NB4 (cell line): Measurements from ENCODE around the gene DAZAP1.

ENCODE experiments used
- DNase-seq: peaks from one replicate; pipeline ENCODE4 v3.0.0; 2010; ENCODE audit warnings: low read depth
- H3K4me3 ChIP-seq: one replicate; pipeline ENCODE4 v1.5.1; 2011; ENCODE audit warnings: mild to moderate bottlenecking, low read depth, low read length, moderate library complexity
- MYC ChIP-seq: IDR thresholded peaks from 2 replicates; pipeline ENCODE4 v1.6.1; 2011; ENCODE audit warnings: low read depth, low read length
- POLR2A ChIP-seq: IDR thresholded peaks from 2 replicates; pipeline ENCODE4 v1.6.1; 2011; ENCODE audit warnings: mild to moderate bottlenecking; ENCODE audit not compliant: insufficient read length; ENCODE audit errors: extremely low read depth
- TF ChIP-seq, protein P1 (sequence below): IDR thresholded peaks from one replicate; pipeline ENCODE4 v1.5.1; 2012; ENCODE audit warnings: low read depth, low read length
- TF ChIP-seq, protein P2 (sequence below): IDR thresholded peaks from 2 replicates; pipeline ENCODE4 v1.6.1; 2011; ENCODE audit warnings: low read depth, low read length

The DAZAP1 gene

DNA sequence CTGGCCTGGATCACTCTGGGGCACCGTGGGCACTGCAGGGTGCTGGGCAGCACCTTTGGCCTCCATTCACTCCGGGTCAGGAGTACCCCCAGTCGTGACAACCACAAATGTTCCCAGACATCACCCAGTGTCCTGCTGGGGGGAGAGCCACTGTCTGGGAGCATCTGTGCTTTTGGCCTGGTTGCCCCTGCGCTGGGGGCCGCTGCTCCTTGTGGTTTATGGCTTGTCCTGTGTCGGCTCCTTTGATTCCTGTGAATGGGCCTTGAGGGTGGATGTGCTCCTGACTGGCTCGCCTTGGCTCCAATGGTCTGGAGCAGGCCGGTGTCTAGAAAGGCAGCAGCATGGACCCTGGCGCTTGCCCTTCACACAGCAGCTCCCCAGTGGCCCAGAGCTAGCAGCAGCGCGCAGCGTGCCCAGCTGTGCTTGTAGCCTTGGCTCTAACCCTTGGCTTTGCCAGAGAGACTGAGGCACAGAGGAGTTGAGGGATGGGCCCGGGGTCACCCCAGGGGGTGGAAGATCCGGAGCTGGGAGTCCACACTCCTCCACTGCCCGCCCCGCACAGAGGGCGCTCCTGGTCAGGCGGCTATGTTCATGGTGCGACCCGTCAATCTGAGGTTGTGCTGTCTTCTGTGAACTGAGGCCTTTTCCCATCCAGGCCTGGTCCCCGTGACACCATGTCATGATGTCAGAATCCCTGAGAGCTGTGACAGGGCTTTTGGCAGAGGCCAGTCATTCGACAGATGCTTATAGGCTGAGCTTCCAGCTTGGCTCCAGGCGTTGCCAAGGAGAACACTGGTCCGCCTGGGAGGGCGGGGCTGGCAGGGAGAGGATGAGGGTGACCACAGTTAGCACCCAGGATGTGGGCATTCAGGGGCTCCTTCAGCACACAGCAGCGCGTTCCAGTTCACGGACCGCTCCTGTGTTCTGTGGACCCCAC lies 4.1 kb downstream of the DAZAP1 start:
- no peak overlapping the region for H3K4me3 ChIP-seq
- TF ChIP-seq MYC, result no peak
- DNase-seq, result no peak

DNA sequence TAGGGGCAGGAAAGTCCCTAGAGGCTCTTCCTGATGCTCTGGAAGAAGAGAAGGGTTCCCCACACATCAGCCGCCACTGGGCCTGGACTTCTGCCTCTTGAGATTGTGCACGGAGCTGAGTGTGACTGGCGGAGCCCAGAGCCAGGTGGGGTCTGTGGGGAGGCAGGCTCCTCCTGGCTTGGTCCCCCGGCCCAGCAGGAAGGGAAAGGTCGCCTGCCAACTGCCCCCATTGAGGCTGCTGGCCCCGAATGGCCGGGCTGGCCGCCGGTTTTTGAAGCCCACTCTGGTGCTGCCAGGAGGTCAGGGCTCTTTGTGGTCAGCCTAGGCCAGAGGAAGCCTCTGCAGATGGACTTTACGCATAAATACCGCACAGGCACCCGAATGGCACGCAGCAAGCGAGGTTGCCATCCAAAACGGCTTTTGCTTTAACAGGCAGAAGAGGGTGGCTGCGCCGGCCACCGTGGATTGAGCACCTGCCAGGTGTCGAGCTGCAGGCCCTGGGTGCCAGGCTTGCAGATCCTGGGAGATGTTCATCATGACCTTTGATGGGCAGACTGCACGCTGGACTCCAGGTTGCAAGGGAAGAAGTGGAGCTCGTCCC lies 5.0 kb downstream of the DAZAP1 start:
- no peak overlapping the region for H3K4me3 ChIP-seq
- DNase-seq, result no peak
- TF ChIP-seq POLR2A (no peak), MYC (no peak)
- TF ChIP-seq, protein P1, sequence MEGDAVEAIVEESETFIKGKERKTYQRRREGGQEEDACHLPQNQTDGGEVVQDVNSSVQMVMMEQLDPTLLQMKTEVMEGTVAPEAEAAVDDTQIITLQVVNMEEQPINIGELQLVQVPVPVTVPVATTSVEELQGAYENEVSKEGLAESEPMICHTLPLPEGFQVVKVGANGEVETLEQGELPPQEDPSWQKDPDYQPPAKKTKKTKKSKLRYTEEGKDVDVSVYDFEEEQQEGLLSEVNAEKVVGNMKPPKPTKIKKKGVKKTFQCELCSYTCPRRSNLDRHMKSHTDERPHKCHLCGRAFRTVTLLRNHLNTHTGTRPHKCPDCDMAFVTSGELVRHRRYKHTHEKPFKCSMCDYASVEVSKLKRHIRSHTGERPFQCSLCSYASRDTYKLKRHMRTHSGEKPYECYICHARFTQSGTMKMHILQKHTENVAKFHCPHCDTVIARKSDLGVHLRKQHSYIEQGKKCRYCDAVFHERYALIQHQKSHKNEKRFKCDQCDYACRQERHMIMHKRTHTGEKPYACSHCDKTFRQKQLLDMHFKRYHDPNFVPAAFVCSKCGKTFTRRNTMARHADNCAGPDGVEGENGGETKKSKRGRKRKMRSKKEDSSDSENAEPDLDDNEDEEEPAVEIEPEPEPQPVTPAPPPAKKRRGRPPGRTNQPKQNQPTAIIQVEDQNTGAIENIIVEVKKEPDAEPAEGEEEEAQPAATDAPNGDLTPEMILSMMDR, result no peak
- TF ChIP-seq, protein P2, sequence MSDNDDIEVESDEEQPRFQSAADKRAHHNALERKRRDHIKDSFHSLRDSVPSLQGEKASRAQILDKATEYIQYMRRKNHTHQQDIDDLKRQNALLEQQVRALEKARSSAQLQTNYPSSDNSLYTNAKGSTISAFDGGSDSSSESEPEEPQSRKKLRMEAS, result no peak

DNA sequence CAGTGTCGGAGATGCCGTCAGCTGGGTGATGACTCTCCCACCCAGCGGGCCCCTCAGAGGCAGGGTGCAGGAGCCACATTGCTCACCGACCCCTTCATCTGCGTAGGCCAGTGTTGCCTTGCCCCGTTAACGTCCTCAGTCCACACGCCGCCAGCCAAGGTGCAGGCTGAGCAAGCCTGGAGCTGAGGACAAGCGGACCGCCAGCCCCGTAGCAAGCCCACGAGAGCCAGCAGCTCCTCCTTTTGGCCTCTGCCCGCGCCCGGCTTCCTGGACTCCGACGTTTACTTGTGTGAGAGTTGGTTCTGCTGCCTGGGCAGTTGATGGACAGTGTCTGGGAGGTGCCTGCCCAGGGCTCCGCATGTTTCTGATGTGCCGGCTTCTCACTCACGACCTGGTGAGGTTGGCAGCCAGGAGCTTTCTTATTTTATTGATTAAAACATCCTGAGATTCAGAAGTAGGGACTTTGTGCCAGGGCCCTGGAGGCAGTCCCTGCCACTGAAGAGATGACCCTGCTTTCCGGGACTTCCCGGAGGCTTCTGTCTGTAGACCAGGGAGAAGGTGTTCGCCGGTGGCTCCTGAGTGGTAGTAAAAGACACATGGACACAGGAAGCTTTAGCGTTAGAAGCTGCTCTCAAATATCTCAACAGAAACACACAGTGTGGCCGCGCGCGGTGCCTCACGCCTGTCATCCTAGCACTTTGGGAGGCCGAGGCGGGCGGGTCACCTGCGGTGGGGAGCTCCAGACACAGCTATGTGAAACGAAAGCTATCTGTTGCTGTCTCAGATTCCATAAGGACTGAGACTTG lies 5.8 kb downstream of the DAZAP1 start:
- DNase-seq, result no peak
- H3K4me3 ChIP-seq, result no peak overlapping the region
- TF ChIP-seq MYC (no peak), POLR2A (no peak)
- TF ChIP-seq, protein P1, result no peak
- TF ChIP-seq, protein P2, result no peak

DNA sequence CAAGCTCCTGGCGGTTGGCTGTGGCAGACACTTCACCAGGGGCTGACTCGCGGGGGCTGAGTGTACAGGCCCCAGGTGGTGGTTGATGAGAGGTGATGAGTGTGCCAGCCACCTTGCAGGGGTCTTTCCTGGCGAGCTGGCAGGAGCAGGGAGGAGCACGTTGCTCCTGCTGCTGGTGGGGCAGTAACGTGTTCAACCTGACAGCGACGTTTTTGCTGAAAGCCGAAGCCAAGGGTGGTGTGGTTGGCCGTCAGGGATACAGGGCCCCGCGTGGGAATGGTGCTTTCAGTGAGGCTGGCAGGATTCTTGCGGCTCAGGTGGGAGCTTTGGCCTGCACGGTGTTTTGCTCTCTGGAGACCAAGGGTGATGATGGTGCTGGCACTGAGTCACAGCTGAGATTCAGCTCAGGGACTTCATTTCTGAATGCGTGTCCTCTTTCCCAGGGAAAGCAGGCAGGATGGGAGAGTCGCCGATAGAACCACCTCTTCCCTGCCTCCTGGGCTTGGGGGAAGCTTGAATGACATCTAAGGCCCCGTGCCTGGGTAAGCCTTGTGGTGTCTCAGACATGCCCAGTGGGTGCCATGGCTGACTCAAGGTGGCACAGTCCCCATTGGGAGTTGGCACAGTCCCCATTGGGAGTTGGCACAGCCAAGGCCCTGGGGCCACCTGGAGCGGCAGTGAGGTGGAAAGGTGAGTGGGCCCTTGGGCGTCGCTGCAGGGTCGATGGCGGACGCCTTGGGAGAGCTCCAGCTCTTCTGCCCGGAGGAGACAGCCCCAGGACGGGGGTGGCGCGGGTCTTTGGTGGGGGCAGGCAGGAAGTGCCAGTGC lies 8.8 kb downstream of the DAZAP1 start:
- TF ChIP-seq MYC (no peak), POLR2A (no peak)
- TF ChIP-seq, protein P2, result no peak
- TF ChIP-seq, protein P1, result no peak
- no peak overlapping the region for H3K4me3 ChIP-seq
- no peak for DNase-seq

DNA sequence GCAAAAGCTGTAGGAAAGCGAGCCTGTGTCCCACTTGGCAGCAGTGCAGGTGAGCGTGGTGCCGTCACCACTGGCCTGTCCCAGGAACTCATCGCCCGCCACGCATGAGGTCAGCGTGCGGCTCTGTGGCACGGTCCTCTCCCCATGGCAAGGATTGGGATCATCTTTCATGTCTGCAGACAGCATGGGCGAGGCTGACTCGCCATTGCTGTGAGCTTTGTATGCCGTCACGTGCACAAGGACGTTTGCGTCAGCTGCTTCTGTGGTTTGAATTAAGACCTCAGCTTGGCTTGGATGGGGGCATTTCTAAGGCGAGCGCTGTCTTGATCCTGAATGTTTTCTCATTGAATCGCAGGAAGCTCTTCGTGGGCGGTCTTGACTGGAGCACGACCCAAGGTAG lies 9.8 kb downstream of the DAZAP1 start:
- no peak for DNase-seq
- TF ChIP-seq MYC (no peak), POLR2A (no peak)
- TF ChIP-seq, protein P2, result no peak
- TF ChIP-seq, protein P1, result no peak
- H3K4me3 ChIP-seq, result no peak overlapping the region
